GM23338 (cell line): ENCODE data around the gene UNC5A. TPM values are rescaled to one million over a fixed set of nuclear protein-coding genes. Genes with fewer than 3 reads are reported as not detected.

Experiments
- CREB1 ChIP-seq: fragments of 250-450 bp; sonication (Bioruptor Pico); IDR thresholded peaks from 2 replicates; pipeline ENCODE4 v1.5.0; 2020; ENCODE audit warnings: low read depth, mild to moderate bottlenecking, moderate library complexity
- EZH2phosphoT487 ChIP-seq: fragments of 200-600 bp; sonication (generic); IDR thresholded peaks from one replicate; pipeline ENCODE4 v1.8.1; 2018; ENCODE audit warnings: antibody characterized with exemption; ENCODE audit not compliant: unreplicated experiment
- POLR2AphosphoS5 ChIP-seq: IDR thresholded peaks from 2 replicates; pipeline ENCODE4 v1.6.1; 2016; ENCODE audit warnings: antibody characterized with exemption, low read depth
- REST ChIP-seq: IDR thresholded peaks from one replicate; pipeline ENCODE4 v1.6.1; 2018; ENCODE audit warnings: antibody characterized with exemption; ENCODE audit not compliant: unreplicated experiment
- ZNF114 ChIP-seq: fragments of 250-450 bp; sonication (Bioruptor Pico); IDR thresholded peaks from 2 replicates; pipeline ENCODE4 v1.5.0; 2020; ENCODE audit warnings: mild to moderate bottlenecking, moderate library complexity
- ZNF331 ChIP-seq: fragments of 250-450 bp; sonication (Bioruptor Pico); IDR thresholded peaks from 2 replicates; pipeline ENCODE4 v1.5.0; 2020; ENCODE audit warnings: low read depth, mild to moderate bottlenecking, moderate library complexity
- ZNF462 ChIP-seq: fragments of 250-450 bp; sonication (Bioruptor Pico); IDR thresholded peaks from 2 replicates; pipeline ENCODE4 v1.5.0; 2020; ENCODE audit warnings: mild to moderate bottlenecking, moderate library complexity
- polyA plus RNA-seq: library from polyadenylated mRNA; unstranded; fragments of >200 nt; fragmentation: Nextera tagmentation; extraction: Ambion mirVana; gene quantifications from 2 replicates; pipeline ENCODE4 v1.2.1, GENCODE V29; 2016
- total RNA-seq: library from RNA; depleted of rRNA; stranded (reverse); fragments of >200 nt; shearing (Covaris generic); gene quantifications from 2 replicates; pipeline ENCODE4 v1.2.3, GENCODE V29; 2014

The UNC5A gene
- total and polyA plus RNA-seq, 2 experiments from 2014 or later: 0.92 to 3.9 TPM

GRCh38 chr5:176817369-176817840, 7.0 kb downstream of the UNC5A start (continued):
- TF ChIP-seq ZNF462 (CRISPR knock-in tag): no peak
- no peak for TF ChIP-seq ZNF114 (CRISPR knock-in tag)
- no peak for TF ChIP-seq CREB1 (CRISPR knock-in tag)
- TF ChIP-seq POLR2AphosphoS5: no peak
- TF ChIP-seq REST: no peak
- TF ChIP-seq ZNF331 (CRISPR knock-in tag): no peak
- no peak for TF ChIP-seq EZH2phosphoT487
